Activated CD8-positive, alpha-beta memory T cell treated with anti-CD3 and anti-CD28 coated beads, Interleukin-2, amount 50 U/mL, for 48 hours (primary cell): ENCODE results near the gene CSF1R.
"Not testable (repeated sequence)": the region's sequence is repeated elsewhere in the genome, so short reads cannot be mapped to it uniquely, and the experiment has no call there.

Experiments
- DNase-seq: peaks from one replicate; pipeline ENCODE4 v3.0.0-alpha.2; 2020

Gene CSF1R

GRCh38 chr5:150103678-150104549, 17.6 kb upstream of the CSF1R start:
- peak; percentile 40 for DNase-seq

GRCh38 chr5:150101023-150101422, 14.7 kb upstream of the CSF1R start:
- DNase-seq, result no peak

GRCh38 chr5:150097152-150097551, 10.8 kb upstream of the CSF1R start:
- DNase-seq, result no peak

GRCh38 chr5:150092159-150092787, 5.9 kb upstream of the CSF1R start:
- no peak for DNase-seq

GRCh38 chr5:150085191-150085912, 1.0 kb downstream of the CSF1R start:
- no peak for DNase-seq

GRCh38 chr5:150084754-150085153, 1.6 kb downstream of the CSF1R start:
- not testable (repeated sequence) for DNase-seq

GRCh38 chr5:150082889-150083288, 3.5 kb downstream of the CSF1R start:
- DNase-seq, result no peak

- DNase-seq, result no peak
Observed at GRCh38 chr5:150082374-150082773, 4.0 kb downstream of the CSF1R start.

- no peak for DNase-seq
Observed at GRCh38 chr5:150081541-150082283, 4.6 kb downstream of the CSF1R start.

GRCh38 chr5:150080696-150081435, 5.5 kb downstream of the CSF1R start:
- no peak for DNase-seq

- DNase-seq, result no peak
Observed at GRCh38 chr5:150079909-150080461, 6.4 kb downstream of the CSF1R start.

GRCh38 chr5:150078802-150079689, 7.3 kb downstream of the CSF1R start:
- no peak for DNase-seq

GRCh38 chr5:150077996-150078801, 8.2 kb downstream of the CSF1R start:
- DNase-seq, result no peak

- DNase-seq, result peak; percentile 17
Observed at GRCh38 chr5:150077060-150077459, 9.3 kb downstream of the CSF1R start.

- DNase-seq, result peak; percentile 36
Observed at GRCh38 chr5:150075806-150076205, 10.5 kb downstream of the CSF1R start.

- DNase-seq, result peak; percentile 29
Observed at GRCh38 chr5:150075233-150075632, 11.1 kb downstream of the CSF1R start.

- DNase-seq, result no peak
Observed at GRCh38 chr5:150073677-150074076, 12.7 kb downstream of the CSF1R start.

- DNase-seq, result peak; percentile 26
Observed at GRCh38 chr5:150073086-150073625, 13.2 kb downstream of the CSF1R start.

- peak; percentile 32 for DNase-seq
Observed at GRCh38 chr5:150070821-150071220, 15.5 kb downstream of the CSF1R start.
